Measurements from ENCODE around the gene GRK7. TPM values are rescaled to one million over a fixed set of nuclear protein-coding genes. Genes with fewer than 3 reads are reported as not detected.
A peak's percentile ranks its signal among the peaks of the same experiment; 100 is the strongest.

GRK7 gene
- total and polyA plus RNA-seq, 11 donors, result 0.06 to 0.13 TPM; not detected in 9

DNA sequence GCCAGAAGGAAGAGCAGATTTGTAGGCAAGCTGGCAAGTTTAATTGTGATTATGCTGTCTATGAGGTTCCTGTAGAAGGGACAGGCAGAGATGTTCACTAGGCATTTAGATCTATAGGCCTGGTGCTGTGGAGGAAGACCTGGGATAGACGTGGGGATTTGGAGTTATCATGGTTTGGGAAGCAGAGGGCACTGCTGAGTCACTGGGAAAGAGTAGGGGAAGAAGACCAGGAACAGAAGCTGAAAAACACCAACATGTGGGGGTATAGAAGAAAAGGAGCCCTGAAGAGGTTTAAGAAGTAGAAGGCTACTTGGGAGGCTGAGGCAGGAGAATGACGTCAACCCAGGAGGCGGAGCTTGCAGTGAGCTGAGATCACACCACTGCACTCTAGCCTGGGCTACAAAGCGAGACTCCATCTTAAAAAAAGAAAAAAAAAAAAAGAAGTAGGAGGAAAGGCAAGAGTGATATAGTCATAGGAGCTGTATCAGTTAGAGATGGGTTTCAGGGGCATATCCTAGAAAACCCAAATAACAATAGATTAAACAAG is 19.3 kb downstream of the GRK7 start:
- 38 to 67% (median 58%) methylated on average over 4 of the region's 4 CpGs for WGBS, 4 donors
- TF ChIP-seq, protein P1, sequence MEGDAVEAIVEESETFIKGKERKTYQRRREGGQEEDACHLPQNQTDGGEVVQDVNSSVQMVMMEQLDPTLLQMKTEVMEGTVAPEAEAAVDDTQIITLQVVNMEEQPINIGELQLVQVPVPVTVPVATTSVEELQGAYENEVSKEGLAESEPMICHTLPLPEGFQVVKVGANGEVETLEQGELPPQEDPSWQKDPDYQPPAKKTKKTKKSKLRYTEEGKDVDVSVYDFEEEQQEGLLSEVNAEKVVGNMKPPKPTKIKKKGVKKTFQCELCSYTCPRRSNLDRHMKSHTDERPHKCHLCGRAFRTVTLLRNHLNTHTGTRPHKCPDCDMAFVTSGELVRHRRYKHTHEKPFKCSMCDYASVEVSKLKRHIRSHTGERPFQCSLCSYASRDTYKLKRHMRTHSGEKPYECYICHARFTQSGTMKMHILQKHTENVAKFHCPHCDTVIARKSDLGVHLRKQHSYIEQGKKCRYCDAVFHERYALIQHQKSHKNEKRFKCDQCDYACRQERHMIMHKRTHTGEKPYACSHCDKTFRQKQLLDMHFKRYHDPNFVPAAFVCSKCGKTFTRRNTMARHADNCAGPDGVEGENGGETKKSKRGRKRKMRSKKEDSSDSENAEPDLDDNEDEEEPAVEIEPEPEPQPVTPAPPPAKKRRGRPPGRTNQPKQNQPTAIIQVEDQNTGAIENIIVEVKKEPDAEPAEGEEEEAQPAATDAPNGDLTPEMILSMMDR (IDR thresholded peaks at IDR 0.05), result peak in 5 of 12 donors; percentile 18 to 45 (median 30)
- TF ChIP-seq POLR2A (IDR thresholded peaks at IDR 0.05), result no peak

DNA sequence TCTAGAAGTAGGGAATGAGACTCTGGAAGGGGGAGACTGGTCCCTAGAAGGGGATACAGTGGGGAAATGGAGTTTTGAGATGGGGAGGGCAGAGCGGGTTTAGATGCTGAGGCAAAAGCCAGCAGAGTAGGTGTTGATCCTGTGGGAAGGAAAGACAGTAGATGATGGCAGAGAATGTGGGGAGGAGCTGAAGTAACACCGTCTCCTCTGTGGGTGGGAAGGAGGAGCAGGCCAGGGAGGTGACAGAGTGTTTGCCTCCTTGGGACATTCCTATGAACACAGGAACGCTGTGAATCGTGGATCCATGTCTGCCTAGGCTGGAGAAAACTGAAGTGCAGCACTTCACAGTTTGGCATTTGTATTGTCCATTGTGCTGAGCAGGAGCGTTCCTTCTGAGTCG is 20.4 kb downstream of the GRK7 start:
- H3K27ac ChIP-seq, result no peak overlapping the region
- TF ChIP-seq, protein P1 (IDR thresholded peaks at IDR 0.05), result no peak
- TF ChIP-seq POLR2A (IDR thresholded peaks at IDR 0.05), result no peak
- intact Hi-C loops (cut with DNase I), result loop anchor here in 1 of 10 donors (10.0 kb wide), 1 partner anchor 131 kb away; no protein-coding TSS in a partner anchor
- no peak overlapping the region for H3K4me3 ChIP-seq
- no peak for ATAC-seq
- no peaks in the 10 kb centered on the region for H3K27me3 ChIP-seq
- no peaks in the 10 kb centered on the region for H3K36me3 ChIP-seq
- 80 to 85% (median 83%) methylated on average over 6 of the region's 6 CpGs for WGBS, 4 donors
- H3K9me3 ChIP-seq, result no peaks in the 10 kb centered on the region
- H3K4me1 ChIP-seq, result no peaks in the 10 kb centered on the region
- DNase-seq, result no peak

More for the DNA sequence above, 19.3 kb downstream of the GRK7 start:
- ATAC-seq (no peak), DNase-seq (no peak)
- Histone ChIP-seq H3K4me1 (no peaks in the 10 kb centered on the region), H3K36me3 (no peaks in the 10 kb centered on the region), H3K27me3 (no peaks in the 10 kb centered on the region), H3K9me3 (no peaks in the 10 kb centered on the region), H3K27ac (no peak overlapping the region), H3K4me3 (no peak overlapping the region)
- intact Hi-C loops (cut with DNase I), result loop anchor here in 1 of 10 donors (10.0 kb wide), 1 partner anchor 132 kb away; no protein-coding TSS in a partner anchor

DNA sequence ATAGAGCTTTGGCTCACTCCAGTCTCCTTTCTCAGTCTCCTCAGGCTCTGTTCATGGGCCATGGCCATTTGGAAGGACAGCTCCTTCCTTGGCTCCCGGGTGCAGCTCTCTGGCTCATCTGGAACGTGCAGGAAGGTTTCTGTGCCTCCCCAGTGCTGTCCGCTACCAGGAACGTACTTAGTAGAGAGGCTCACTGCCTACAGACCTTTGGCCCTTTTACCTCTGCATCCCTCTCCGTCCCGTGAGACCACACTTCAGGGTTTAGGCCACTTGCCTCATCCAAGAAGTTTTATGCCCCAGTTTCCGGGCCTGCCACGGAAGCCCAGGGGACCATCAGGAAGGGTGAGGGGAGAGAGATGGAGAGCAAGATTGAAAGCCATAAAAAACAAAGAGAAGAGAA is 20.9 kb downstream of the GRK7 start:
- Histone ChIP-seq H3K27ac (no peak overlapping the region), H3K4me3 (no peak overlapping the region), H3K9me3 (no peaks in the 10 kb centered on the region), H3K27me3 (no peaks in the 10 kb centered on the region), H3K36me3 (no peaks in the 10 kb centered on the region), H3K4me1 (no peaks in the 10 kb centered on the region)
- no peak for DNase-seq
- intact Hi-C loops (cut with DNase I), result loop anchor here in 1 of 10 donors (10.0 kb wide), 1 partner anchor 131 kb away; no protein-coding TSS in a partner anchor
- TF ChIP-seq, protein P1 (IDR thresholded peaks at IDR 0.05), result no peak
- no peak for TF ChIP-seq POLR2A (IDR thresholded peaks at IDR 0.05)
- ATAC-seq, result no peak
- WGBS, 4 donors, result 91 to 94% (median 92%) methylated on average over 8 of the region's 8 CpGs

DNA sequence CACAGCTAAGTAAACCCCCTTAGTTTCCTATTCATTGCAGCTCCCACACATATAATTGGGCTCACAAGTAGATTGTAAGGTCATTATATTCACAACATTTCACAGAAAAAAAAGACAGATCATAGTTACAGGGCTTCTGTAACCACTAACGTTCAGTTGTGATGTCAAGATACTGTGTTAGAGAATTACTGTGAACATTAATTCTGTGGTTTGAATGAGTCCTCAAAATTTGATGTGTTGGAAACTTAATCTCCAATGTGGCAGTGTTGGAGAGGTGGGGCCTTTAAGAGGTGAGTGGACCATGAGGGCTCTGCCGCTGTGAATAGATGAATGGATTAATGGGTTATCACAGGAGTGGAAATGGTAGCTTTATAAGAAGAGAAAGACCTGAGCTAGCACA is 21.3 kb downstream of the GRK7 start:
- WGBS, 4 donors, result 56 to 86% (median 83%) methylated on average over 2 of the region's 2 CpGs
- Histone ChIP-seq H3K4me1 (no peaks in the 10 kb centered on the region), H3K36me3 (no peaks in the 10 kb centered on the region), H3K4me3 (no peak overlapping the region), H3K27me3 (no peaks in the 10 kb centered on the region), H3K9me3 (no peaks in the 10 kb centered on the region), H3K27ac (no peak overlapping the region)
- intact Hi-C loops (cut with DNase I), result loop anchor here in 1 of 10 donors (10.0 kb wide), 1 partner anchor 130 kb away; no protein-coding TSS in a partner anchor
- no peak for ATAC-seq
- no peak for TF ChIP-seq POLR2A (IDR thresholded peaks at IDR 0.05)
- TF ChIP-seq, protein P1 (IDR thresholded peaks at IDR 0.05), result no peak
- no peak for DNase-seq
